ENCODE results near the gene ZNF655.

- TF ChIP-seq CTCF (IDR thresholded peaks at IDR 0.05): no peak
- no peak for TF ChIP-seq ZFX (IDR thresholded peaks at IDR 0.05; ENCODE audit: borderline replicate concordance)
Observed at GRCh38 chr7:99618726-99619125, 60.3 kb downstream of the ZNF655 start.

All from 22Rv1 (cell line).